HEK293 (cell line): ENCODE data around the gene SMNDC1.

Experiments used
- REST ChIP-seq: fragments of 450-650 bp; formaldehyde crosslinking; IDR thresholded peaks from 2 replicates; pipeline ENCODE4 v1.5.1; 2016; ENCODE audit warnings: missing biosample characterization, missing genetic modification characterization
- ZBTB20 ChIP-seq: fragments of 450-650 bp; formaldehyde crosslinking; IDR thresholded peaks from 2 replicates; pipeline ENCODE4 v1.5.1; 2016; ENCODE audit warnings: missing biosample characterization, missing genetic modification characterization
- ZNF114 ChIP-seq: fragments of 450-650 bp; formaldehyde crosslinking; IDR thresholded peaks from 2 replicates; pipeline ENCODE4 v1.5.0; 2017; ENCODE audit warnings: missing biosample characterization, missing genetic modification characterization
- ZNF174 ChIP-seq: fragments of 450-650 bp; formaldehyde crosslinking; IDR thresholded peaks from 2 replicates; pipeline ENCODE4 v1.5.0; 2017; ENCODE audit warnings: missing biosample characterization, mild to moderate bottlenecking, missing genetic modification characterization
- ZNF18 ChIP-seq: fragments of 450-650 bp; formaldehyde crosslinking; IDR thresholded peaks from 2 replicates; pipeline ENCODE4 v1.5.1; 2016; ENCODE audit warnings: missing biosample characterization, missing genetic modification characterization
- ZNF23 ChIP-seq: fragments of 450-650 bp; formaldehyde crosslinking; IDR thresholded peaks from 2 replicates; pipeline ENCODE4 v1.5.1; 2016; ENCODE audit warnings: missing biosample characterization, missing genetic modification characterization, borderline replicate concordance
- ZNF24 ChIP-seq: fragments of 450-650 bp; formaldehyde crosslinking; IDR thresholded peaks from 2 replicates; pipeline ENCODE4 v1.5.1; 2016; ENCODE audit warnings: missing biosample characterization, missing genetic modification characterization
- ZNF266 ChIP-seq: fragments of 450-650 bp; formaldehyde crosslinking; IDR thresholded peaks from 2 replicates; pipeline ENCODE4 v1.5.1; 2016; ENCODE audit warnings: missing biosample characterization, missing genetic modification characterization, low read depth
- ZNF274 ChIP-seq, 2 experiments: fragments of 200-500 bp in 1 of 2; fragments of 450-650 bp in 1 of 2; sonication (Bioruptor generic) in 1 of 2; formaldehyde crosslinking in 1 of 2; IDR thresholded peaks; 2 replicates each; pipeline versions ENCODE4 v1.5.1 to v1.6.1; 2014 to 2016; ENCODE audit warnings: borderline replicate concordance in 1 of 2, inconsistent platforms in 1 of 2, low read length in 1 of 2, missing biosample characterization in 1 of 2, missing genetic modification characterization in 1 of 2
- ZNF529 ChIP-seq: fragments of 450-650 bp; formaldehyde crosslinking; IDR thresholded peaks from 2 replicates; pipeline ENCODE4 v1.5.1; 2017; ENCODE audit warnings: missing genetic modification characterization, missing biosample characterization; ENCODE audit not compliant: insufficient replicate concordance
- ZNF580 ChIP-seq: fragments of 450-650 bp; formaldehyde crosslinking; IDR thresholded peaks from 2 replicates; pipeline ENCODE4 v1.5.1; 2016; ENCODE audit warnings: missing biosample characterization, missing genetic modification characterization
- ZNF670 ChIP-seq: fragments of 450-650 bp; formaldehyde crosslinking; IDR thresholded peaks from 2 replicates; pipeline ENCODE4 v1.5.1; 2016; ENCODE audit warnings: missing biosample characterization, missing genetic modification characterization, low read depth
- TF ChIP-seq, protein P1 (sequence below): fragments of 450-650 bp; formaldehyde crosslinking; IDR thresholded peaks from 2 replicates; pipeline ENCODE4 v1.5.1; 2016; ENCODE audit warnings: missing biosample characterization, missing genetic modification characterization
- TF ChIP-seq, protein P2 (sequence below): fragments of 450-650 bp; formaldehyde crosslinking; IDR thresholded peaks from 2 replicates; pipeline ENCODE4 v1.5.1; 2016; ENCODE audit warnings: missing biosample characterization, missing genetic modification characterization

- no peak for TF ChIP-seq ZNF174 (tag by site-specific recombination)
- no peak for TF ChIP-seq ZNF23 (tag by site-specific recombination)
- TF ChIP-seq ZNF266 (tag by site-specific recombination) = no peak
- no peak for TF ChIP-seq ZNF529 (tag by site-specific recombination)
- no peak for TF ChIP-seq ZNF114 (tag by site-specific recombination)
- TF ChIP-seq ZBTB20 = no peak
- TF ChIP-seq REST (tag by site-specific recombination) = peak; percentile 63
- TF ChIP-seq ZNF274 (IDR thresholded peaks at IDR 0.05; ENCODE audit: low read length) = no peak
- TF ChIP-seq ZNF274 (tag by site-specific recombination; IDR thresholded peaks at IDR 0.05; ENCODE audit: borderline replicate concordance) = no peak
- TF ChIP-seq, protein P1, sequence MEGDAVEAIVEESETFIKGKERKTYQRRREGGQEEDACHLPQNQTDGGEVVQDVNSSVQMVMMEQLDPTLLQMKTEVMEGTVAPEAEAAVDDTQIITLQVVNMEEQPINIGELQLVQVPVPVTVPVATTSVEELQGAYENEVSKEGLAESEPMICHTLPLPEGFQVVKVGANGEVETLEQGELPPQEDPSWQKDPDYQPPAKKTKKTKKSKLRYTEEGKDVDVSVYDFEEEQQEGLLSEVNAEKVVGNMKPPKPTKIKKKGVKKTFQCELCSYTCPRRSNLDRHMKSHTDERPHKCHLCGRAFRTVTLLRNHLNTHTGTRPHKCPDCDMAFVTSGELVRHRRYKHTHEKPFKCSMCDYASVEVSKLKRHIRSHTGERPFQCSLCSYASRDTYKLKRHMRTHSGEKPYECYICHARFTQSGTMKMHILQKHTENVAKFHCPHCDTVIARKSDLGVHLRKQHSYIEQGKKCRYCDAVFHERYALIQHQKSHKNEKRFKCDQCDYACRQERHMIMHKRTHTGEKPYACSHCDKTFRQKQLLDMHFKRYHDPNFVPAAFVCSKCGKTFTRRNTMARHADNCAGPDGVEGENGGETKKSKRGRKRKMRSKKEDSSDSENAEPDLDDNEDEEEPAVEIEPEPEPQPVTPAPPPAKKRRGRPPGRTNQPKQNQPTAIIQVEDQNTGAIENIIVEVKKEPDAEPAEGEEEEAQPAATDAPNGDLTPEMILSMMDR (tag by site-specific recombination) = no peak
- TF ChIP-seq, protein P2, sequence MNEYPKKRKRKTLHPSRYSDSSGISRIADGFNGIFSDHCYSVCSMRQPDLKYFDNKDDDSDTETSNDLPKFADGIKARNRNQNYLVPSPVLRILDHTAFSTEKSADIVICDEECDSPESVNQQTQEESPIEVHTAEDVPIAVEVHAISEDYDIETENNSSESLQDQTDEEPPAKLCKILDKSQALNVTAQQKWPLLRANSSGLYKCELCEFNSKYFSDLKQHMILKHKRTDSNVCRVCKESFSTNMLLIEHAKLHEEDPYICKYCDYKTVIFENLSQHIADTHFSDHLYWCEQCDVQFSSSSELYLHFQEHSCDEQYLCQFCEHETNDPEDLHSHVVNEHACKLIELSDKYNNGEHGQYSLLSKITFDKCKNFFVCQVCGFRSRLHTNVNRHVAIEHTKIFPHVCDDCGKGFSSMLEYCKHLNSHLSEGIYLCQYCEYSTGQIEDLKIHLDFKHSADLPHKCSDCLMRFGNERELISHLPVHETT (tag by site-specific recombination) = no peak
- TF ChIP-seq ZNF670 = no peak
- TF ChIP-seq ZNF18 (tag by site-specific recombination) = no peak
- no peak for TF ChIP-seq ZNF580
- TF ChIP-seq ZNF24 (tag by site-specific recombination) = no peak
These were observed 1.0 kb downstream of the SMNDC1 start for GRCh38 chr10:110303681-110304080.
